PC-3 (cell line): ENCODE data around the gene DLG1. TPM values are rescaled to one million over a fixed set of nuclear protein-coding genes. Genes with fewer than 3 reads are reported as not detected.

Experiments used
- ATAC-seq: fragments of 200-7000 bp; cut with Tn5 transposase; 2 replicates; pipeline ENCODE4 v1.9.1; 2020; ENCODE audit warnings: mild to moderate bottlenecking, moderate library complexity
- BruUV-seq: library from RNA; stranded (reverse); fragments of 400-500 nt; replicated peaks from 2 replicates; lab custom pipeline; 2021; lab: Mats Ljungman, UMichigan
- CTCF ChIA-PET: fragments of 300-600 bp; sonication (Branson Sonifier 250); formaldehyde crosslinking; loops from one replicate; lab custom pipeline; 2022; ENCODE audit warnings: antibody characterized with exemption; lab: Charles Lee
- POLR2A ChIA-PET: fragments of 300-600 bp; sonication (Branson Sonifier 250); formaldehyde crosslinking; loops from one replicate; lab custom pipeline; 2022; ENCODE audit warnings: antibody characterized with exemption; ENCODE audit not compliant: unreplicated experiment; lab: Charles Lee
- DNase-seq: peaks from one replicate; pipeline ENCODE4 v3.0.0-alpha.2; 2015
- H2AFZ ChIP-seq: fragments of 300-600 bp; sonication (generic); 2 replicates; pipeline ENCODE4 v1.6.0; 2016; ENCODE audit warnings: antibody characterized with exemption, low read length
- H3F3A ChIP-seq: fragments of 300-600 bp; sonication (generic); one replicate; pipeline ENCODE4 v1.6.0; 2017; ENCODE audit warnings: antibody characterized with exemption, low read length, control low read depth, mild to moderate bottlenecking; ENCODE audit not compliant: unreplicated experiment
- H3K27ac ChIP-seq: fragments of 300-600 bp; sonication (generic); 2 replicates; pipeline ENCODE4 v1.5.1; 2016; ENCODE audit warnings: mild to moderate bottlenecking, low read length
- H3K27me3 ChIP-seq: fragments of 300-600 bp; sonication (generic); 2 replicates; pipeline ENCODE4 v1.6.1; 2016; ENCODE audit warnings: low read length, mixed read lengths
- H3K36me3 ChIP-seq: fragments of 300-600 bp; sonication (generic); 2 replicates; pipeline ENCODE4 v1.6.1; 2016; ENCODE audit warnings: low read depth, mixed run types, low read length, mixed read lengths
- H3K4me1 ChIP-seq: fragments of 300-600 bp; sonication (generic); 2 replicates; pipeline ENCODE4 v1.5.1; 2016; ENCODE audit warnings: low read length; ENCODE audit not compliant: insufficient read depth
- H3K4me2 ChIP-seq: fragments of 300-600 bp; sonication (generic); 2 replicates; pipeline ENCODE4 v1.6.0; 2016; ENCODE audit warnings: low read length
- H3K4me3 ChIP-seq: fragments of 300-600 bp; sonication (generic); 2 replicates; pipeline ENCODE4 v1.5.1; 2016; ENCODE audit warnings: mild to moderate bottlenecking, low read length, mixed read lengths
- H3K79me2 ChIP-seq: fragments of 300-600 bp; sonication (generic); 2 replicates; pipeline ENCODE4 v1.6.1; 2017; ENCODE audit warnings: low read length, mixed read lengths
- H3K9ac ChIP-seq: fragments of 300-600 bp; sonication (generic); 2 replicates; pipeline ENCODE4 v1.6.0; 2016; ENCODE audit warnings: mild to moderate bottlenecking, low read length
- H3K9me2 ChIP-seq: fragments of 300-600 bp; sonication (generic); replicated peaks from 2 replicates; pipeline ENCODE4 v1.6.1; 2016; ENCODE audit warnings: mixed run types, low read length, mixed read lengths
- H3K9me3 ChIP-seq: fragments of 300-600 bp; sonication (generic); 2 replicates; pipeline ENCODE4 v1.6.1; 2016; ENCODE audit warnings: low read length, mixed read lengths
- H4K20me1 ChIP-seq: fragments of 300-600 bp; sonication (generic); 2 replicates; pipeline ENCODE4 v1.6.1; 2016; ENCODE audit warnings: low read length, mixed read lengths
- CTCF ChIP-seq: fragments of 300-600 bp; sonication (generic); conservative IDR thresholded peaks from 2 replicates; pipeline ENCODE4 v1.5.1; 2017; ENCODE audit warnings: antibody characterized with exemption, low read depth, mild to moderate bottlenecking, low read length
- EZH2 ChIP-seq: fragments of 300-600 bp; sonication (generic); IDR thresholded peaks from one replicate; pipeline ENCODE4 v1.6.1; 2017; ENCODE audit warnings: antibody characterized with exemption, mild to moderate bottlenecking, low read length; ENCODE audit not compliant: unreplicated experiment
- EZH2phosphoT487 ChIP-seq: fragments of 300-600 bp; sonication (generic); IDR thresholded peaks from 2 replicates; pipeline ENCODE4 v1.6.1; 2018; ENCODE audit warnings: mild to moderate bottlenecking, antibody characterized with exemption, low read length, borderline replicate concordance
- intact Hi-C: fragments of 100-400 bp; cut with micrococcal nuclease; formaldehyde crosslinking; loops from 2 replicates; pipeline ENCODE4 v1.9.0; 2023
- total RNA-seq: library from RNA; depleted of rRNA; stranded (reverse); fragments of >200 nt; gene quantifications from 2 replicates; pipeline ENCODE4 v1.2.3, GENCODE V29; 2014

The DLG1 gene
- total RNA-seq, 1 experiment from 2014 or later, result 60.8 TPM

DNA sequence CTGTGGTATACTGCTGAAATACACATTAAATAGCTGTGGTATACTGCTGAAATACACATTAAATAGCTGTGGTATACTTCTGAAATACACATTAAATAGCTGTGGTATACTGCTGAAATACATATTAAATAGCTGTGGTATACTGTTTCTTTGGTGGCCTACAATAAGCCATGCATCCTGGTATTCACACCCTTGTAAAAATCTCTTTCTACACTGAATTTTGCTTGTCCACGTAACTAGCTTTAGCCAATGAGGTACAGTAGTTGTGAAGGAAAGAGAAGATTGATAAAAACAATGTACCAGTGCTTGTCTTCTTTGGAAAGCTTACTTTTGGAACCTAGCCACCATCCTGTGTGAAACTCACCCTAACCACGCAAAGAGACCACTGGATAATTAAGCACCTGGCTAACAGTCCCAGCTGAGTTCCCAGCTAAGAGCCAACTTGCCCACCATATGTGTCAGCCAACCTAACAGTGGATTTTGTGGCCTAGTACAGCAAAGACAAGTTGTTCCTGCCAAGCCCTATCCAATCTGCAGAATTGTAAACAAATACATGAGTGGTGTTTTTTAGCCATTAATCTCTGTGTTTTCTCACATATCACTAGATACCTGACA, 165.4 kb downstream of the DLG1 start:
- Histone ChIP-seq H3K27ac (no peak overlapping the region), H3K4me3 (no peak overlapping the region), H3K9me3 (no peaks in the 10 kb centered on the region), H2AFZ (no peak overlapping the region), H4K20me1 (no peaks in the 10 kb centered on the region), H3K36me3 (peaks cover 60% of the 10 kb centered on the region), H3F3A (no peaks in the 10 kb centered on the region), H3K9ac (no peak overlapping the region), H3K79me2 (no peaks in the 10 kb centered on the region), H3K9me2 (no peaks in the 10 kb centered on the region), H3K4me1 (no peaks in the 10 kb centered on the region), H3K4me2 (no peak overlapping the region), H3K27me3 (no peaks in the 10 kb centered on the region)
- no peak for TF ChIP-seq EZH2phosphoT487
- TF ChIP-seq CTCF, result no peak
- no peak for TF ChIP-seq EZH2
- POLR2A ChIA-PET, result no interaction called here
- ATAC-seq (no peak), DNase-seq (no peak)
- BruUV-seq, result no TSS peak
- CTCF ChIA-PET, result no interaction called here
- intact Hi-C loops, result no loop called here

DNA sequence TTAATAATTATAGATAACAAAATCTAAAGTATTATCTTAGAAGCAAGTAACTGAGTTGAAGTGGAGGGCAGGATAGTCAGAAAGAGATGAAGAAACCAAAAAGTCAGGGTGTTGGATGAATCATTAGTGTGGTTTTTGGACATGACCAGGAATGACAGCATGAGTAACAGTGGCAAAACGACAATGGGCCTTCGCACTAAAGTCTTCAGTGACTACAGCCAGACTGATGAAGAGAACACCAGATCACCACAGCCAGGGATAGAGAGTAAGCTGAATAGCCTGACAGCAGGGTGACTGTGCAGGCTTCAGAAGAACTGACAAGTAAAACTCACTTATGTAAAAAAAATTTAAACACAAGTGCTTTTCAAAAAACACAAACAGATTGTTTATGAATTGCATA, 172.8 kb downstream of the DLG1 start:
- no peak overlapping the region for H3K4me2 ChIP-seq
- H3K27ac ChIP-seq, result no peak overlapping the region
- intact Hi-C loops, result no loop called here
- no peak overlapping the region for H2AFZ ChIP-seq
- H3K27me3 ChIP-seq, result no peaks in the 10 kb centered on the region
- peaks cover 21% of the 10 kb centered on the region; the same call in 1 of the 2 replicates for H3K36me3 ChIP-seq
- no peak for TF ChIP-seq CTCF
- no peak for TF ChIP-seq EZH2phosphoT487
- TF ChIP-seq EZH2, result no peak
- ATAC-seq (peak; percentile 33), DNase-seq (no peak)
- H3K4me3 ChIP-seq, result no peak overlapping the region
- no peak overlapping the region for H3K9ac ChIP-seq
- ChIA-PET POLR2A (no interaction called here), CTCF (interaction anchor here (0.6 kb wide), 1 partner anchor 51 kb away, joined by 4 read pairs; no protein-coding TSS in a partner anchor)
- no peaks in the 10 kb centered on the region for H3K4me1 ChIP-seq
- no peaks in the 10 kb centered on the region for H3F3A ChIP-seq
- no peaks in the 10 kb centered on the region for H4K20me1 ChIP-seq
- no peaks in the 10 kb centered on the region for H3K79me2 ChIP-seq
- no peaks in the 10 kb centered on the region for H3K9me3 ChIP-seq
- no peaks in the 10 kb centered on the region for H3K9me2 ChIP-seq
- no TSS peak for BruUV-seq

- no peak for ATAC-seq
- no peaks in the 10 kb centered on the region for H3K27me3 ChIP-seq
- ChIA-PET POLR2A (no interaction called here), CTCF (no interaction called here)
- no peaks in the 10 kb centered on the region for H4K20me1 ChIP-seq
- no peaks in the 10 kb centered on the region for H3F3A ChIP-seq
- intact Hi-C loops, result no loop called here
- no peaks in the 10 kb centered on the region for H3K79me2 ChIP-seq
- H3K9me2 ChIP-seq, result no peaks in the 10 kb centered on the region
- DNase-seq, result no peak
- H3K9me3 ChIP-seq, result no peaks in the 10 kb centered on the region
- no TSS peak for BruUV-seq
- no peak for TF ChIP-seq CTCF
- TF ChIP-seq EZH2phosphoT487, result no peak
- TF ChIP-seq EZH2, result no peak
- H3K4me1 ChIP-seq, result no peaks in the 10 kb centered on the region
- no peak overlapping the region for H3K4me3 ChIP-seq
- H3K4me2 ChIP-seq, result no peak overlapping the region
- H2AFZ ChIP-seq, result no peak overlapping the region
- no peak overlapping the region for H3K27ac ChIP-seq
- H3K9ac ChIP-seq, result no peak overlapping the region
- peaks cover 12% of the 10 kb centered on the region; the same call in 1 of the 2 replicates for H3K36me3 ChIP-seq
Observed at GRCh38 chr3:197124713-197125112, 173.7 kb downstream of the DLG1 start.
